Activated effector memory CD4-positive, alpha-beta T cell treated with Interleukin-2 at 50 U/mL for 16 hours (primary cell): ENCODE results near the gene FBXO24.

Experiments used
- DNase-seq: peaks from one replicate; pipeline ENCODE4 v3.0.0-alpha.2; 2020

Gene FBXO24

GRCh38 chr7:100598425-100598824 lies 12.3 kb downstream of the FBXO24 start:
- no peak for DNase-seq

DNA sequence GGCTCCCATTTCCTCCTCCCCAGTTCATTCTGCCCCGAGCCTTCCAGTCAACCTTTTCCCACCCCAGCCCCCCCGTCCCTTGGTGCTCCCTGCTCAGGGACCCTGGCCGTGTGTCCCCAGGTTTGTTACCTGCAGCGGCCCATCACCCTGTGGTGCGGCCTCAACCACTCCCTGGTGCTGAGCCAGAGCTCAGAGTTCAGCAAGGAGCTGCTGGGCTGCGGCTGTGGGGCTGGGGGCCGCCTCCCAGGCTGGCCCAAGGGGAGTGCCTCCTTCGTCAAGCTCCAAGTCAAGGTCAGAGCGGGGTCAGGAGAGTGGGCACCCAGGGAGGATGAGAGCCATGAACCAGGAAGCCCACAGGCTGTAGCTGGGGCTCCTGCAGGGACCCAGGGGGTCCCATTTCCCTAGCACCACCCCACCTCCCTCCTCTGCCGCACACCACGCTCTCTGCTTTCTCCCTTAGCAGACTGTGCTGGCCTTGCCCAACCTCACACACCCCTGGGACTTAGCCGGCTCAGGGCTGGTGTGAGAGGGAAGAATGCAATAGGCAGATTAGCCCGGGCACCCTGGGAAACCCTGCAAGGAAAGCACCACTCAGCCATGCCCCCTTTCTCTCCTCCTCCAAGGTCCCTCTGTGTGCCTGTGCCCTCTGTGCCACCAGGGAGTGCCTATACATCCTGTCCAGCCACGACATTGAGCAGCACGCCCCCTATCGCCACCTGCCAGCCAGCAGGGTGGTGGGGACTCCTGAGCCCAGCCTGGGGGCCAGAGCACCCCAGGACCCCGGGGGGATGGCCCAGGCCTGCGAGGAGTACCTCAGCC lies 14.0 kb downstream of the FBXO24 start:
- DNase-seq = no peak

DNA sequence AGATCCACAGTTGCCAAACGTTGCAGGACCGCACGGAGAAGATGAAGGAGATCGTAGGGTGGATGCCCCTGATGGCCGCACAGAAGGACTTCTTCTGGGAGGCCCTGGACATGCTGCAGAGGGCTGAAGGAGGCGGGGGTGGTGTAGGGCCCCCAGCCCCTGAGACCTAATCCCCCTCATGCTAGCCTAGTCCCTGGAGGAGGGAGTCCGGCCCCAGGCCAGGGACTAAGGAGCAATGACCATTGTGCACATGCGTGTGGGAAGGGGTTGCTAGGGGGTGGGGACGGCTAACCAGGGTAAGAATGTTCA lies 14.6 kb downstream of the FBXO24 start:
- no peak for DNase-seq

- no peak for DNase-seq
Measured at GRCh38 chr7:100602889-100603725, 17.0 kb downstream of the FBXO24 start.

GRCh38 chr7:100603726-100604027 lies 17.5 kb downstream of the FBXO24 start:
- no peak for DNase-seq

DNA sequence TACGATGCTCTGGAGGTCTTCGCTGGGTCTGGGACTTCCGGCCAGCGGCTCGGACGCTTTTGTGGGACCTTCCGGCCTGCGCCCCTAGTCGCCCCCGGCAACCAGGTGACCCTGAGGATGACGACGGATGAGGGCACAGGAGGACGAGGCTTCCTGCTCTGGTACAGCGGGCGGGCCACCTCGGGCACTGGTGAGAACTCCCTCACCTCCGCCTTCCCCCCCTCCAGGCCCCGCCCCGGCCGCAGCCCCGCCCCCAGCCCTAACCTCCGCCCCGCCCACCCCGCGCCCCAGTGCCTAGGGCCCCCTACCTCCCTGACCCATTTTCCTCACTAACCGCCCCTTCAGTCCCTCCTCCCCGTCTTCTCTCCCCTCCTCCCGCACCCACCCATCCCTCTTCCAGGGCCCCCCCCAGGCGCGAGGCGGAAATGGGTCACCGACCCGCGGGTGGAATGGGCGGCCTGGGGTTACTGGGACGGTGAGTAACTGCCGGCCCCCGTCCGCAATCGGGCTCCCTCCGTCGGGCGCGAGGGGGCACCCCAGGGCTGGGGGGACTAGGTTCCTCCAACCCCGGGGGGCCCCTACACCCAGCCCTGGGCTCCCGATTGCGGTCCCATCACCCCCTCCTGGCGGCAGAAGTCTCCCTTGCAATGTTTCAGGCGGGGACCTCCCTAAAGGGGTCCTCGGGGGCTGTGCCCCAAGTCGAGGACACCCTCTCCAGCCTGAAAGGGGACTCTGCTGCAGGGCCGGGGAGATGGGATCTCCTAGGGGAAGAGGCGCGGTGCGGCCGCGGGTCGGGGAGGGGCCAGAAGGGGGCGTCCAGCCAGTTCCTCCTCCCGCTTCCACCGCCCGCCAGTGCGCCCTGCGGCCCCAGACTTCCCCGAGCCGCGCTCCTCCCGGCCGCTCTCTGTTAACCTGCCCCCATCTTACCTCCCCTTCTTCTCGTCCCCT lies 18.2 kb downstream of the FBXO24 start:
- peak; percentile 67 for DNase-seq

DNA sequence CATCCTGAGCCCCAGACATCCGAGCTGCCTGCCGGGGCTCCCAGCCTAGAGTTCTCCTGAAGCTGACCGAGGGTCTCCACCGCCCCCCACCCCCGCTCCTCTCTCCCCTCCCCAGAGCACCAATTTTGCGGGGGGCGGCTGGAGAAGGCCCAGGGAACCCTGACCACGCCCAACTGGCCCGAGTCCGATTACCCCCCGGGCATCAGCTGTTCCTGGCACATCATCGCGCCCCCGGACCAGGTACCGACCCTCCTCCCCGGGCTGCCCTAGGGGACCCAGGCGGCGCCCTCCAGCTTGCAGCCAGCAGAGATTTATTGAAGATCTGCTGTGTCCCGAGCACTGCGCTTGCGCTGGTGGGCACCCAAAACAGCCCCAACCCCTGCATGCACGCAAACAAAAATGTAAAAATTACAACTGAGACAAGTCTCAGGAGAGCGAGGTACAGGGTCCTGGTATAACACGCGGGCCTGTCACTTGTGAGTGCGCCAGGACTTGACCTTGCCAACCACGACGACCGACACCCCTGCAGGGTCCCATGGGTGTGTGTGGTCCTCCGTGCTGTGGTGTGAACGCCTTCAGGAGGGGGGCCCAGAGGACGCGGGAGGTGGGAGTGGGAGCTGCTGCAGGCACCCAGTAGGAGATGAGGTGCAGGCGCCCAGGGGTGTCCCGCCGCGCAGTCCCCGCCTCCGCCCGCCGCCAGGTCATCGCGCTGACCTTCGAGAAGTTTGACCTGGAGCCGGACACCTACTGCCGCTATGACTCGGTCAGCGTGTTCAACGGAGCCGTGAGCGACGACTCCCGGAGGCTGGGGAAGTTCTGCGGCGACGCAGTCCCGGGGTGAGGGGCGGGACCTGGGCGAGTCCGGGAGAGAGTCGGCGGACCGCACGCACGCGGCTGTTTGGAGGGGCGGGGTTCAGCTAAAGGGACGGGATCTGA lies 19.1 kb downstream of the FBXO24 start:
- peak; percentile 27 for DNase-seq

DNA sequence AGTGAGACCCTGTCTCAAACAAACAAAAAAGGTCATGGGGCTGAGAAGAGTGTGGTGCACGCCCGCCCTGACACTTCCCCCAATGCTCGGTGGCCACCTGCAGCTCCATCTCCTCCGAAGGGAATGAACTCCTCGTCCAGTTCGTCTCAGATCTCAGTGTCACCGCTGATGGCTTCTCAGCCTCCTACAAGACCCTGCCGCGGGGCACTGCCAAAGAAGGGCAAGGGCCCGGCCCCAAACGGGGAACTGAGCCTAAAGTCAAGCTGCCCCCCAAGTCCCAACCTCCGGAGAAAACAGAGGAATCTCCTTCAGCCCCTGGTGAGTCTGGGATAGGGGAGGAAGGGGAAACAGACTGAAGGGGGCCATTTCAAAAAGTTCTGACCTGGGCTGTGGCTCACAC lies 20.2 kb downstream of the FBXO24 start:
- DNase-seq = no peak

DNA sequence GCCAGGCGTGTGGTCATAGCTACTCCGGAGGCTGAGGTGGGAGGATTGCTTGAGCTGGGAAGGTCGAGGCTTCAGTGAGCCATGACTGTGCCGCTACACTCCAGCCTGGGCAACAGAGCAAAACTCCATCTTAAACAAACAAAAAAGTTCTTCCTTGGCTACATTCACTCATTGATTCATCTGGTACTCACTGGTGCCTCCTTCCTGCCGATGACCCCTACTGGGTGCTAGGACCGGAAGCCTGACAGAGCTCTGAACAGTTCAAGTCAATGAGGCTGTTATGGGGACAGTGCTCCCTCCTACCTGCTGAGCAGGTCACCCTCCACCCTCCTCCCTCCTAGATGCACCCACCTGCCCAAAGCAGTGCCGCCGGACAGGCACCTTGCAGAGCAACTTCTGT lies 21.0 kb downstream of the FBXO24 start:
- DNase-seq = no peak

GRCh38 chr7:100609958-100610357 lies 23.8 kb downstream of the FBXO24 start:
- no peak for DNase-seq

DNA sequence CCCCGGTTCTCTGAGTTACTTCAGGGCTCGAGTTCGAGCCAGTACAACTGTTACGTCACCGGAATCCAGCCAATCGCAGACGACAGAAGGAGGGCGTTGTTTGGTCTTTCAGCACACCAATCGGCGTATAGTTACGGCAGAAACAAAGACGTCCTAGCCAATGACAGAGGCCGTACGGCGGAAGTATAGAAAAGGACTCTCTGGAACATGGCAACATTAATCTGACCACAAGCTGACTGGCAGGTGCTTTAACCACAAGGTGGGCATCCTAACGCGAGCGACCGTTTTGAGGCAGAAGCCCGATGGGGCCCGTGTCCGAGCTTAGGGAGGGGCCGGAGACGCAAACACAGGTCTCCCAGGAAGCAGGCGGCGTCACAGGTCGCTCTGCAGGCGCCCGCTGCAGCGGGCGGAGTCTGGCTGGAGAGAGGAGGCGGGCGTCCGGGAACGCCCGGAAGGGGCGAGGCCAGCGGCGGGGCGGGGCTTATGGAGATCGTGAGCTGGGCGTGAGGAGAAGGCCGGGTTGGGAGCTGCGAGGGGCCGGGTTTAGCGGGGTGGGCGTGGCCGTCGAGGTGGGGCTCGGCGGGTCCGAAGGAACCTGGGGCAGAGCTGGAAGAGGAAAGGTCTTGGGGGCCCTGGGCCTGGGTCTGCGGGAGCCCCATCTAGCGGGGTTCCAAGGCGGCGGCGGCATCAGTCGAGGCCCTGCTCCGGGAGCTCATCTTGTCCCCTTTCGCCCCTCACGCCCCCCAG lies 26.0 kb downstream of the FBXO24 start, which contains the start of gene MOSPD3:
MOSPD3 (plus strand) TSS at position 558 of the 747 bp plus-strand sequence. CDS start 252 bp downstream, outside the sequence.
- DNase-seq = peak; percentile 98

DNA sequence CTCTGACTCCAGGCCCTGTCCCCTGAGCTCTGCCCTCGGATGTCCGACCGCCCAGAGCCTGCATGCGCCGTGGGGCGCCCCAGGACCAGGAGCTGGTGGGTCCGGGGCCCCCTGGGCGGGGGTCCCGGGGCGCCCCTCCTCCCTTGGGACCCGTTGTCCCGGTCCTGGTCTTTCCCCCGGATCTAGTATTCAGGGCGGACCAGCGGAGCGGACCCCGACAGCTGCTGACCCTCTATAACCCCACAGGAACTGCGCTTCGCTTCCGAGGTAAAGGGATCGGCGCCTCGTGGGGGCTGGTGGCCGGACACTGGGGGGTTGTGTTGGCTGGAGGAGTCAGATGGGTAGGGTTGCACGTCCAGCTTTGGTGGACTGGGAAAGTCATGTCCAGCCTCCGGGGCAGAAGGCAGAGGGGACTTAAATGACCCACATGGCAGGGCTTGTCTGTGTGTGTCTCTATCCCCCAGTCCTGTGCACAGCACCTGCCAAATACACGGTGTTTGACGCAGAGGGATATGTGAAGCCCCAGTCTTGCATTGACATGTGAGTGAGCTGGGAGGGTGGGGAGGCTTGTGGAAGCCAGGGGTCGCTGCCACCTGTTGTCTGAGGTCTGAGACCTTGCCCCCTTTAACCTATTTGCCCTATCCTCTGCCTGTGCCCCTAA lies 26.7 kb downstream of the FBXO24 start:
- peak; percentile 7 for DNase-seq

DNA sequence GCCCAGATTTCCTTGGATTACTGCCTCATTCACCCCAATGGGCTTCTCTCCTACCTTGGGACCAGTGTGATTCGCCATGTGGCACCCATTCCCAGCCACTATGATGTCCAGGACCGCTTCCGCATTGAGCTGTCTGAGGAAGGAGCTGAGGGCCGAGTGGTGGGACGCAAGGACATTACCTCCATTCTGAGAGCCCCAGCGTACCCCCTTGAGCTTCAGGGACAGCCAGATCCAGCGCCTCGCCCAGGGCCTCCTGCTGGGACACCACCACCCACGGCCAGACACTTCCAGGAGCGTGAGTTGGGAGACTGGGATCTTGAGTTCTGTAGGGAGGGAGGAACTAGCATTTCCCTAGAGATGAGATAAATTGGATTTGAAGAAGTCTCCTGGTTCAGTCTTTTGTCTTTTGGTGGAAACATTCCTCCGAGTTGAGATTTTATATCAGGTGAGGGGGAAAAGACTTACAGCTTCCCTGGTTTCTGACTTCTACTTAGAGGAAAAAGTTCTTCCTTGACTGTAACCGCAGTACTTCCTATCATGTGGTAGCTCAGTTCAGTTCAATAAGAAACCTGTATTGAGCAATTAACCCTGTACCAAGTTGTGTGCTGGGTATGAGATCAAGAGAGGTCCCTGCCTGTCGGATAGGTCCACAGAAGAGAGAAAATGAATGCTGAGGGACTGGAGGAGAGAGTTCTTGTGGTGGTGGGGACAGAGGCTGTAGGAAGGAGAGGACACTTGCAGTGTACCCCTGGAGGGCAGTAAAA lies 27.5 kb downstream of the FBXO24 start:
- no peak for DNase-seq

DNA sequence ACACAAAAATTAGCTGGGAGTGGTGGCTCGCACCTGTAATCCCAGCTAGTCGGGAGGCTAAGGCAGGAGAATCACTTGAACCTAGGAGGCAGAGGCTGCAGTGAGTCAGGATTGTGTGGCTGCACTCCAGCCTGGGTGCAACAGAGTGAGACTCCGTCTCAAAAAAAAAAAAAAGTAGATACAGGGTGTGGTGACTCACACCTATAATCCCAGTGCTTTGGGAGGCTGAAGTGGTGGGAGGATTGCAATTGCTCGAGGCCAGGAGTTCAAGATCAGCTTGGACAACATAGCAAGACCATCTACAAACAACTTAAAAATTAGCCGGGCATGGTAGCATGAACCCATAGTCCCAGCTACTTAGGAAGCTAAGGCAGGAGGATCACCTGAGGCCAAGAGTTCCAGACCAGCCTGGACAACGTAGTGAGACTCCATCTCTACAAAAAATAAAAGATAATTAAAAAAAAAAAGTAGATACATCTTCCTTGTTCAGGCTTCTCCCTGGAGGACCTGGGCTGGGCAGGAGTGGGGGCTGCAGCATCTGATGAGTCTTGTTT lies 28.3 kb downstream of the FBXO24 start:
- no peak for DNase-seq

DNA sequence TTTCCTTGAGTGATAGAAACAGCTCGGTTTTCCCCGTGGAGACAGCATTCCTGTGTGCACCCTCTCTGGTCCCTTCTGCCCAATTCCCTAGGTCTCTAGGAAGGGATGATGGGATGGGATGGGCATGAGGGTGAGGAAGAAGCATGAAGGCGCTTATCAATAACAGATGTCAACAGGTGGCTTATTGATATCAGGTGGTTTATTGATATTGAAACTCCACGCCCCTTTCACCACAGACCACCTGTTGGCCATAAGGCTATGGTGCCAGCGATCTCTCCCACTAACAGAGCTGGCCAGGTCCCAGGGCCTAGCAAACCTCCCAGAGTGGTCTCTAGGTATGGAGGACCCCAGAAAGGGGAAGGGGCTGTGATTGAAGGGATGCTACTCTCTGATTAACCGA lies 34.1 kb downstream of the FBXO24 start:
- no peak for DNase-seq

DNA sequence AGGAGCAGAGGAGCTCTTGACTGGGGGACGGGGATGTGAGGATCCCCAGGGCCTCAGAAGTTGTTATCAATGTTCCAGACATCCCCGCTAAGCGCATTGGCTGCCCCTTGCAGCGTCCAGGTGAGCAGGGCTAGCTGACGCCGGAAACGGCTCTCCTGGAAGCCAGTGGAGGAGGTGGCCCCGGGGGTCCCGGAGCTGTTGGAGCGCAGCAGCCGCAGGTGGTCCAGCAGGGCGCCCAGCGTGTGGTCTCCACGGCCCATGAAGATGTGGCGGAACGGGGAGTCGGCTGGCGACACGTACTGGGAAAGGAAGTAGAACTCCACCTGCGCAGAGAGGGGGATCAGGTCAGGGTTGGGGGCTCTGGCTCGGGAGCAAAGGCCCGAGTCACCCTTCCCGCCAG lies 34.7 kb downstream of the FBXO24 start:
- no peak for DNase-seq

DNA sequence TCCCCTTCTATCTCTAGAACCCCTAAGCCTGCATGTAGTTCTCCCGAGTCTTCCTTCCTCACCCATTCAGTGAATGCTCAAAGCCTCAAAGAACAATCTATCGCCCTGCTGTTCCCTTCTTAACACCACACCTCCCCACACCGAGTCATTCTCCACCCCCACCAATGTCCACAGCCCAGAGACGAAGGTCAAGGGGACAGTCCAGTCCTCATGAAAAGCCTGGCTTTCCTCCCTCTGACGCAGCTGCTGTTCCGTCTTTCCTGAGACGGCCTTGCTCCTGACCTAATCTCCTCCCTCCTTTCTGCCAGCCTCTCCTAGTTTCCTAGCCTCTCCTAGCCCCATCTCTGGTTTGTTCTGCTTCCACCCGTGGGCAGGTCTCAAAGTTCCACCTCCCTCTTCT lies 35.4 kb downstream of the FBXO24 start:
- DNase-seq = no peak

GRCh38 chr7:100623951-100624824 lies 38.1 kb downstream of the FBXO24 start:
- no peak for DNase-seq

- DNase-seq = no peak
Measured at GRCh38 chr7:100626055-100626454, 39.9 kb downstream of the FBXO24 start.
